HUES64 (cell line): ENCODE data around the gene PTBP1.
"Not testable (repeated sequence)": the region's sequence is repeated elsewhere in the genome, so short reads cannot be mapped to it uniquely, and the experiment has no call there.

Source experiments
- H3K27ac ChIP-seq: 2 replicates; pipeline ENCODE4 v1.7.0; 2013; ENCODE audit warnings: low read depth, low read length, inconsistent platforms
- H3K27me3 ChIP-seq: 2 replicates; pipeline ENCODE4 v1.6.1; 2013; ENCODE audit warnings: mild to moderate bottlenecking, low read length; ENCODE audit not compliant: insufficient read depth
- H3K36me3 ChIP-seq: 2 replicates; pipeline ENCODE4 v1.6.1; 2013; ENCODE audit warnings: mild to moderate bottlenecking, low read length; ENCODE audit not compliant: insufficient read depth
- H3K4me1 ChIP-seq: 2 replicates; pipeline ENCODE4 v1.6.1; 2013; ENCODE audit warnings: mild to moderate bottlenecking, low read length, moderate library complexity; ENCODE audit not compliant: insufficient read depth
- H3K4me3 ChIP-seq: 2 replicates; pipeline ENCODE4 v1.5.1; 2013; ENCODE audit warnings: mild to moderate bottlenecking, low read length, moderate library complexity
- H3K9ac ChIP-seq: 2 replicates; pipeline ENCODE4 v1.6.1; 2013; ENCODE audit warnings: mild to moderate bottlenecking, low read depth, low read length
- H3K9me3 ChIP-seq: 2 replicates; pipeline ENCODE4 v1.6.1; 2013; ENCODE audit warnings: low read depth, low read length; ENCODE audit not compliant: insufficient read depth
- WGBS: fragments of 150-250, 120-280 bp; methylation state at CpG from one replicate; pipeline ENCODE4 v1.1.7; 2013; ENCODE audit warnings: missing lambda C conversion rate; 5-methylcytosine and 5-hydroxymethylcytosine counted together

PTBP1 gene

DNA sequence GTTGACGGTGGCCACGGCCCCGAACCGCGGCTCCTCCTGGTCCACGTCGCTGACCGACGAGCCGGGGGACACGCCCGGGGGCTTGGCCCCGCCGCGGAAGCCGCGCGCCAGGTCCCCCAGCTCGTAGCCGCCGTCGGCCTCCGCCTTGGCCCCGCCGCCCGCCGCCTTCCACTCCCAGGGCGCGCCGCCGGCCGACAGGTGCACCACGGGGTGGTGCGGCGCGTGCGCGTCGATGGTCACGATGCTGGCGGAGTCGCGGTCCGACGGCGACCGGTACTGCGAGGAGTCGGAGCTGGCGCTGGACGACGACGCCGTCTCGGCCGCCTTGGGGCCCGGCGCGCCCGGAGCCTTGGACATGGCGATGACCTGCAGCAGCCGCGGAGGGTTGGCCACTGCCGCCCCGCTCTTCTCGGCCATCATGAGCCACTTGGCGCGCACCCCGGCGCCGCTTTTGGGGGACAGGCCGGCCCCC is 15.5 kb downstream of the PTBP1 start:
- H3K36me3 ChIP-seq = peaks cover 65% of the 10 kb centered on the region
- no peak overlapping the region for H3K27ac ChIP-seq
- H3K9ac ChIP-seq = no peak overlapping the region
- no peaks in the 10 kb centered on the region for H3K4me1 ChIP-seq
- no peaks in the 10 kb centered on the region for H3K27me3 ChIP-seq
- no peaks in the 10 kb centered on the region for H3K9me3 ChIP-seq
- 95% methylated on average over 72 of the region's 72 CpGs for WGBS
- no peak overlapping the region for H3K4me3 ChIP-seq

DNA sequence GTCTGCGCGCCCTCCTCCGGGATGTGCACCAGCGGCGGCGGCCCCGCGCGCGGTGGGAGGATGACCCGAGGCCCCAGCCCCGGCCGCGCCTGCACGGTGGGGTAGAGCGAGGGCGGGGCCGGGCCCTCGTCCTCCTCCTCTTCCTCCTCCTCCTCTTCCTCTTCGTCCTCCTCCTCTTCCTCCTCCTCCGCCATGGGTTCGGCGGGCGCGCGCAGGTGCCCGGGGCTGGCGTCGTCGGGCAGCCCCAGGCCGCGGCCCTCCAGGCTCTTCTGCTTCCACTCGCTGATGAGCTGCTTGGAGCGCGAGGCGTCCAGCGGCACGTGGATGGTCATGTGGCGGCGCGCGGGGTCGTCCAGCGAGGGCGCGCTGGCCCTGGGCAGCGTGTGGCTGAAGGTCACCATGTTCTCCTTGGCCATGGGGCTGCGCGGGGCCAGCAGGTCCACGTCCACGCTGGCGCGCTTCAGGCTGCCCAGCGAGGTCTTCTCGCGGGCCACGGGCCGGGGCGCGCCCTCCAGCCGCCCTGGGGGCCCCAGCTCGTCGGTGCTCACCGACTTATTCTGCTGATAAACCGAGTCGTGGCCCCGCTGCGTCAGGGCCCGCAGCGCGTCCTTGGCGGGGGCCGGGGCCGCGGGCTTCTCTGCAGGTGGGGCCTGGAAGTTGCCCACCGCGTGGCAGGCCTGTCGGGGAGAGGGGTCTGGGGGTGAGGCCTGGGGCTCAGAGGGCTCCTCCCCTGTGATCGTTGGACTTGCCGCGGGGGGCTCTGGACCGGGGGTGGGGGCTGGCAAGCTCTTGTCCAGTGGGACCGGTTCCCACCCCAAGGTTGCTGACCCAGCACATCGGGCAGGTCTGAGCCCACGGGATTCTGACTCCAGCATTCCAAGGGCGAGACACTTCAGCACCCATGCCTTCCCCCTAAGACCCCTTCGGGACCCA is 16.2 kb downstream of the PTBP1 start:
- peaks cover 59% of the 10 kb centered on the region for H3K36me3 ChIP-seq
- no peaks in the 10 kb centered on the region for H3K4me1 ChIP-seq
- no peak overlapping the region for H3K27ac ChIP-seq
- no peak overlapping the region for H3K9ac ChIP-seq
- no peak overlapping the region for H3K4me3 ChIP-seq
- H3K27me3 ChIP-seq = no peaks in the 10 kb centered on the region
- no peaks in the 10 kb centered on the region for H3K9me3 ChIP-seq
- 96% methylated on average over 87 of the region's 87 CpGs for WGBS

DNA sequence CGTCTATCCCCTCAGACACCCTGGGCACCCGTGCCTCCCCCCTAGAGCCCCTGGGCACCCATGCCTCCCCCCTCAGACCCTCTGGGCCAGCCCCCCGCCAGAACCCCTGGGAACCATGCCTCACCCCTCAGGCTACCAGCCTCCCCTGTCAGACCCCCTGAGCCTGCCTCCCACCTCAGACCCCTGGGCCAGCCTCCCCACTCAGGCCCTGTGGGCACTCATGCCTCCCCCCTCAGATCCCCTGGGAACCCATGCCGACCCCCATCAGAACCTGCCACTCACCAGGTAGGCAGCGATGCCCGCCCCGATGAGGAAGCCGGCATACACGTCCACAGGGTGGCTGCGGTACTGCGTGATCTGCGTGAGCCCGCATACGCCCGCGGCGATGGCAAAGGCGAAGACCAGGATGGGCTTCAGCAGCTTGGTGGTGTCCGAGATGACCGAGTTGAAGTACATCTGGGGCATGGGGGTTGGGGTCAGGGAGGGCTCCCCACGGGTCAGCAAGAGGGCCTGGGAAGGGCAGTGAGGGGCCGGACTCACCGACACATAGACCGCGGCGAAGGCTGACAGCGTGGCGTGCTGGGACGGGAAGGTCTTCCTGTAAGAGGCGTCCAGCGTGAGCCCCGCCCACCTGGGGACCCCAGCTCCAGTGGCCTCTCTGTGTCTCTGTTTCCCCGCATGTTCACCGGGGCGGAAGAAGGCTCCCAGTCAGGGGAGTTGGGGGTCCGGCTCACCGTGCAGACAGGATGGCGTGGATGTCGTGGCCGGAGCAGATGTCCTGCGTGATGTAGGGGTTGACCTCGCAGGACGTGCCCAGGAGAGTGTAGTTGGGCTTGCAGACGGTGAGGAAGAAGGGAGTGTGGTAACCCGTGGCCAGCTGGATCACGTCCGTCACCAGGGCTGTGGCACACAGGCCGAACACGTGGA is 17.2 kb downstream of the PTBP1 start:
- Histone ChIP-seq H3K9me3 (no peaks in the 10 kb centered on the region), H3K36me3 (peaks cover 50% of the 10 kb centered on the region), H3K9ac (no peak overlapping the region), H3K27ac (no peak overlapping the region), H3K27me3 (no peaks in the 10 kb centered on the region), H3K4me3 (no peak overlapping the region), H3K4me1 (no peaks in the 10 kb centered on the region)
- WGBS = 93% methylated on average over 49 of the region's 49 CpGs

DNA sequence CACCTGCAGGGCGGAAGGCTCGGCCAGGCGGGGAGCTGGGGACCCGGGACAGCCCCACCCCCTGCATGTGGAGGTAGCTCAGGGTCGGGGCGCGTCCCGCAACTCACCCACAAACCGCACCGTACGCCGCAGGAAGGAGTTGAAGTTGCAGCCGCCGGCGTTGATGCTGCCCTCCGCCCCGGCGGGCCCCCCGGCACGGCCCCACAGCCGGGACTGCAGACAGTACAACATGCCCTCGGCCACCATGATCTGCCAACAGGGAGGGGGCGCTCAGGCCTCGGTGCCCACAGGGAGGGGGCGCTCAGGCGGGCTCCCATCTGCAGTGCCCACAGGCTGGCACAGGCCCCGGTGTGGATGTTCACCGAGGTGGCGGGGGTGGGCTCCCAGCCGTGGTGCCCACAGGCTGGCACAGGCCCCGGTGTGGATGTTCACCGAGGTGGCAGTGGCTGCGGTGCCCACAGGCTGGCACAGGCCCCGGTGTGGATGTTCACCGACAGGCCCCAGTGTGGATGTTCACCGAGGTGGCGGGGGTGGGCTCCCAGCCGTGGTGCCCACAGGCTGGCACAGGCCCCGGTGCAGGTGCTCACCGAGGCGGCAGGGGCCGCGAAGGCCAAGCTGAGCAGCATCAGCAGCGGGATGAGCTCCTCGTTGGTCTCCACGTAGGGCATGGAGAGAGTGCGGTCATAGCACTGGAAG is 18.0 kb downstream of the PTBP1 start:
- H3K36me3 ChIP-seq = peaks cover 42% of the 10 kb centered on the region
- H3K4me3 ChIP-seq = no peak overlapping the region
- no peaks in the 10 kb centered on the region for H3K27me3 ChIP-seq
- H3K9me3 ChIP-seq = no peaks in the 10 kb centered on the region
- H3K4me1 ChIP-seq = no peaks in the 10 kb centered on the region
- no peak overlapping the region for H3K27ac ChIP-seq
- H3K9ac ChIP-seq = no peak overlapping the region
- 96% methylated on average over 47 of the region's 47 CpGs for WGBS

GRCh38 chr19:815775-816499 is 18.7 kb downstream of the PTBP1 start:
- H3K4me3 ChIP-seq = no peak overlapping the region
- WGBS = 93% methylated on average over 13 of the region's 13 CpGs
- H3K9me3 ChIP-seq = no peaks in the 10 kb centered on the region
- no peak overlapping the region for H3K9ac ChIP-seq
- no peaks in the 10 kb centered on the region for H3K4me1 ChIP-seq
- H3K36me3 ChIP-seq = peaks cover 35% of the 10 kb centered on the region
- no peaks in the 10 kb centered on the region for H3K27me3 ChIP-seq
- H3K27ac ChIP-seq = no peak overlapping the region

DNA sequence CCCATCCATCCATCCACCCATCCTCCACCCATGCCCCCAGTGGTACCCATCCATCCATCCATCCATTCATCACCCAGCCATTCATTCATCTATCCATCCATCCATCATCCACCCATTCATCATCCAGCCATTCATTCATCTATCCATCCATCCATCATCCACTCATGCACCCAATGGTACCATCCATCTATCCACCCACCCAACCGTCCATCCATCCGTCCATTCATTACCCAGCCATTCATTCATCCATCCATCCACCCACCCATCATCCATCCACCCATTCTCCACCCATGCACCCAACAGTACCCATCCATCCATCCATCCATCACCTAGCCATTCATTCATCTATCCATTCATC is 19.2 kb downstream of the PTBP1 start:
- H3K36me3 ChIP-seq = peaks cover 30% of the 10 kb centered on the region
- no peaks in the 10 kb centered on the region for H3K27me3 ChIP-seq
- H3K9me3 ChIP-seq = no peaks in the 10 kb centered on the region
- no peak overlapping the region for H3K9ac ChIP-seq
- H3K27ac ChIP-seq = no peak overlapping the region
- no peak overlapping the region for H3K4me3 ChIP-seq
- 92% methylated on average over 2 of the region's 2 CpGs for WGBS
- H3K4me1 ChIP-seq = no peaks in the 10 kb centered on the region

DNA sequence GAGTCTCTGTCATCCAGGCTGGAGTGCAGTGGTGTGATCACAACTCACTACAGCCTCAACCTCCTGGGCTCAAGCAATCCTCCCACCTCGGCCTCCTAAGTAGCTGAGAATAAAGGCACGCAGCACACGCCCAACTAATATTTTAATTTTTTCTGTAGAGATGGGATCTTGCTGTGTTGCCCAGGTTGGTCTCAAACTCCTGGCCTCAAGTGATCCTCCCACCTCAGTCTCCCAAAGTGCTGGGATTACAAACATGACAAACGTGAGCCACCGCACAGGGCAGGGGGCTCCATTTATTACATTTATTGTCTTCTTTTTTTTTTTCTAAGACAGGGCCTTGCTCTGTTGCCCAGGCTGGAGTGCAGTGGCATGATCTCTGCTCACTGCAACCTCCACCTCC is 23.0 kb downstream of the PTBP1 start:
- peaks cover 15% of the 10 kb centered on the region; the same call in 1 of the 2 replicates for H3K36me3 ChIP-seq
- not testable (repeated sequence) for H3K9me3 ChIP-seq, H3K27ac ChIP-seq, H3K27me3 ChIP-seq, H3K9ac ChIP-seq, H3K4me3 ChIP-seq, H3K4me1 ChIP-seq
- 96% methylated on average over 5 of the region's 5 CpGs for WGBS

- H3K4me1 ChIP-seq = peaks cover 5% of the 10 kb centered on the region; the same call in 1 of the 2 replicates
- H3K4me3 ChIP-seq = peak overlapping the region; percentile 61
- H3K36me3 ChIP-seq = peaks cover 8% of the 10 kb centered on the region; the same call in 1 of the 2 replicates
- peak overlapping the region; percentile 69 for H3K9ac ChIP-seq
- peak overlapping the region; percentile 55 for H3K27ac ChIP-seq
- H3K27me3 ChIP-seq = no peaks in the 10 kb centered on the region
- H3K9me3 ChIP-seq = no peaks in the 10 kb centered on the region
- WGBS = under 1% methylated on average over 64 of the region's 64 CpGs
Observed at GRCh38 chr19:821231-821824, 24.1 kb downstream of the PTBP1 start.

DNA sequence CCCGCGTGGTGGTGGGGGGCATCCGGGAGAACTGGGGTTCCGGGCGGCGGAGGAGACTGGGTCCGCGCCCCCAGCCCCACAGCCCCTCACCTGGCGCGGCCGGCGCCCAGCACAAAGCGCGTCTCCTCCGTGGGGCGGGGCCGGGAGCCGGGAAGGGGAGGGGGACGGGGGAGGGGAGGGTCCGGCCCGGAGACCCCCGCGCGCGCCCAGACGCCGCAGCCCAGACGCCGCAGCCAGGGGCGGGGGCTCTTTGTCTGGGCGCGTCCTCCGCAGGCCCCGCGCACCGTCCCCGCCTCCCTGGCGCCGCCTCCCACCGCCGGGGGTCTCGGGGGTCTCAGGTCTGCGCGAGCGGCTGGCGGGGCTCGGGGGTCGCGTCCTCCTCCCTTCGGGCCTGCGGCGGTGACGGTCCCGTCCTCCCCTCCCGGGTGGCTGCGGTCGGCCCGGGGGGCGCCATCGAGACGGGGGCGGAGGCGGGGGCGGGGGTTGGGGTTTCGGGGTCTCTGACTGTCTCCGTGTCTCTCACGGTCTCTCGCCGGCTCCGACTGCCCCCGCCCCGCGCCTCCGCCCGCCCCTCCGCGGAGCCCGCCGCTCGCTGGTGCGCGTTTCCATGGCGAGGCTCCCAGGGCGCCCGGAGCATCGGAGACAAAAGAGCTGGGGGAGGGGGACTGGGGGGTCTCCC is 24.7 kb downstream of the PTBP1 start, which contains the start of gene PLPPR3:
Gene PLPPR3 (minus strand): TSS at position 131 of the 679 bp plus-strand sequence. CDS start 396 bp downstream, outside the sequence.
- 1% methylated on average over 61 of the region's 86 CpGs for WGBS
- peak within 1 kb of the TSS; percentile 55 for H3K27ac ChIP-seq
- peak within 1 kb of the TSS; percentile 69 for H3K9ac ChIP-seq
- H3K36me3 ChIP-seq = peaks cover 6% of the 10 kb centered on the region; the same call in 1 of the 2 replicates
- H3K4me1 ChIP-seq = peaks cover 5% of the 10 kb centered on the region; the same call in 1 of the 2 replicates
- H3K9me3 ChIP-seq = no peaks in the 10 kb centered on the region
- peak within 1 kb of the TSS; percentile 61 for H3K4me3 ChIP-seq
- no peaks in the 10 kb centered on the region for H3K27me3 ChIP-seq
